ENCODE data around the gene TADA2A.

DNA sequence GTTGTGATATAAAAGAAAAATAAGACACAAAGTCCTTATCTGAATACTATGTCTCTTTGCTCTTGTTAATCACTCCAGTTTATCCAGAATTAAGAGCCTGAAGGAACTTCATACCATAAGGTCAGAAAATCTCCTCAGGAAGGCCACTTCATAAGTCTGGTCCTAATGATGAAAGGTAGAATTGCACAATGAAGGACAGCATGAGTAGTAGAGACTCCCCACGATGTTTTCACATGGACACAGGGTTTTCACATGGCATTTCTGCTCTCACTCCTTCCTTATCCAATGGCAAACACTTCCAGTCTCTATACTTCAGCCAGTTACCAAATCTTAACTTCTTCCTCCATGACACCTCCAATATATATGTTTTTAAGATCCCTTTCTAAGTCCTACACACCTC lies 41.1 kb upstream of the TADA2A start:
- TF ChIP-seq FOXM1 (IDR thresholded peaks at IDR 0.05; ENCODE audit: borderline replicate concordance) (no peak), TARDBP (IDR thresholded peaks at IDR 0.05) (no peak), ELF4 (IDR thresholded peaks at IDR 0.05) (no peak), NFRKB (IDR thresholded peaks at IDR 0.05) (no peak)

All from HEK293T (cell line).